Measurements from ENCODE around the gene ATF4. TPM values are rescaled to one million over a fixed set of nuclear protein-coding genes. Genes with fewer than 3 reads are reported as not detected.

ATF4 gene
- total RNA-seq, 4 donors from 2014 or later: 214 to 336 (median 309) TPM

- intact Hi-C loops (cut with DNase I; ENCODE audit: low total_unique reads): no loop called here
- TF ChIP-seq, protein P1, sequence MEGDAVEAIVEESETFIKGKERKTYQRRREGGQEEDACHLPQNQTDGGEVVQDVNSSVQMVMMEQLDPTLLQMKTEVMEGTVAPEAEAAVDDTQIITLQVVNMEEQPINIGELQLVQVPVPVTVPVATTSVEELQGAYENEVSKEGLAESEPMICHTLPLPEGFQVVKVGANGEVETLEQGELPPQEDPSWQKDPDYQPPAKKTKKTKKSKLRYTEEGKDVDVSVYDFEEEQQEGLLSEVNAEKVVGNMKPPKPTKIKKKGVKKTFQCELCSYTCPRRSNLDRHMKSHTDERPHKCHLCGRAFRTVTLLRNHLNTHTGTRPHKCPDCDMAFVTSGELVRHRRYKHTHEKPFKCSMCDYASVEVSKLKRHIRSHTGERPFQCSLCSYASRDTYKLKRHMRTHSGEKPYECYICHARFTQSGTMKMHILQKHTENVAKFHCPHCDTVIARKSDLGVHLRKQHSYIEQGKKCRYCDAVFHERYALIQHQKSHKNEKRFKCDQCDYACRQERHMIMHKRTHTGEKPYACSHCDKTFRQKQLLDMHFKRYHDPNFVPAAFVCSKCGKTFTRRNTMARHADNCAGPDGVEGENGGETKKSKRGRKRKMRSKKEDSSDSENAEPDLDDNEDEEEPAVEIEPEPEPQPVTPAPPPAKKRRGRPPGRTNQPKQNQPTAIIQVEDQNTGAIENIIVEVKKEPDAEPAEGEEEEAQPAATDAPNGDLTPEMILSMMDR (IDR thresholded peaks at IDR 0.05): no peak
- TF ChIP-seq POLR2A (IDR thresholded peaks at IDR 0.05): no peak
- 44 to 63% methylated on average over 2 of the region's 2 CpGs for WGBS, 2 donors
These were observed 27.2 kb downstream of the ATF4 start for GRCh38 chr22:39547587-39547947.

GRCh38 chr22:39553429-39553828, 33.1 kb downstream of the ATF4 start:
- TF ChIP-seq POLR2A (IDR thresholded peaks at IDR 0.05): no peak
- TF ChIP-seq, protein P1 (IDR thresholded peaks at IDR 0.05): no peak
- H3K4me3 ChIP-seq (ENCODE audit: low read depth, poor library complexity, severe bottlenecking): no peak overlapping the region
- 96 to 98% methylated on average over 3 of the region's 3 CpGs for WGBS, 2 donors
- DNase-seq (ENCODE audit: low spot score in 2 of 2): no peak
- intact Hi-C loops (cut with DNase I; ENCODE audit: low total_unique reads): no loop called here

More at GRCh38 chr22:39547587-39547947, 27.2 kb downstream of the ATF4 start:
- no peak overlapping the region for H3K4me3 ChIP-seq (ENCODE audit: low read depth, poor library complexity, severe bottlenecking)
- DNase-seq (ENCODE audit: low spot score in 2 of 2): no peak

DNA sequence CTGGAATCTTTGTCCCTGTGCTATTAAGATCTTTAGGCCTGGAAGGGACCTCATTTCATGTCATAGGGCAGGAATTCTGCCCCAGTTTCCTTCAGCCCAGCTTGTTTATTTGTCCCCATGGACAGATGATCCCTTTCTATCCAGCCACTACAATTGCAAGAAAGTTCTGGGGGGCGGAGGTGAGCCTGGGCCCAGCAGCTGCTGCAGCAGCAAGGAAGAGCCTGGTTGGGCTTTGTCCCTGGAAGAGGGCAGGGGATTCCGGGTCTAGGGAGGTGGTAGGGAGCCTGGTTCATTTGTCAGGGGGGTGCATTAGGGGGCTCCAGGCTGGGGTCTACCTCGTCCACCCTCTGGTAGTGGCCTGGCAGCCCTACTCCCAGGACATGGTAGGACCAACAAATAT, 33.8 kb downstream of the ATF4 start:
- TF ChIP-seq, protein P1 (IDR thresholded peaks at IDR 0.05): no peak
- no peak for TF ChIP-seq POLR2A (IDR thresholded peaks at IDR 0.05)
- no peak overlapping the region for H3K4me3 ChIP-seq (ENCODE audit: low read depth, poor library complexity, severe bottlenecking)
- DNase-seq (ENCODE audit: low spot score in 2 of 2): no peak
- 68 to 70% methylated on average over 3 of the region's 3 CpGs for WGBS, 2 donors
- intact Hi-C loops (cut with DNase I; ENCODE audit: low total_unique reads): no loop called here

DNA sequence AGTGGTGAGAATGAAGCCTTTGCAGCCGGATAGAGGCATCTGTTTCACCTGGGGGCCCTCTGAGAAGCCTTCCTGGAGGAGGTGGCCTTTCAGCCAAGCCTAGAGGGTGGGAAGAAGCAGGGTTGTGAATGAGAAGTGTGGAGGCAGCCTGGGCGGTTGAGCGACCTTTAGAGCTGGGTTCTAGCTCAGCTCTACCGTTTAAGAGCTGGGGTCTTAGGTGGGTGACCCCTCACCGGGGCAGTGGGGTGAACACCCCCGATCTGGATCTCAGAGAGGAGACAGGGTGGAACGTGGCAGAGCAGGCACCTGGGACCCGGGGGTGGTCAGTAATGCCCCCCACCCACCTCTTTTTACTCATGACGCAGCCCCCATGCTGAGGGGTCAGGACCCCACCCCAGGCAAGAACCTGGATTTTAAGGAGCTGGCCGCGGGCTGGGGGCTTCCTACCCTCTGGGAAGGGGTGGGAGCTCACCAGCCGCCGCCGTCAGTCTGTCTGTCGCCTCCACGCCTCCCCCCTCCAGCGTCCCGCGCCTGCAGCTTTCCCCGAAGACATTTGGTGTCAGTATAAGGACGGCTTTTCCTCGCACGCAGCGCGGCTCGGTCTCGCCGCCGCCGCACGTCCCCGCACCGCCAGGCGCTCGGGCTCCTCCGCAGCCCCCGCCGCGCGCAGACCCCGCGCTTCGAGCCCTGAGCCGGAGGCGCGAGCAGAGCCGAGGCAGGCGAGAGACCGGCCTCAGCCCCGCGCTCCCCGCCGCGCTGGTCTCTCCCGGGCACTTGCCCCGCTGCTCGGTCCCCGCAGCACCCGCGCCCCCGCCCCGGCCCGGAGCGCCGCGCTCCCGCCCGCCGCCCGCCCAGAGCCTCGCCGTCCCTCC, 36.8 kb downstream of the ATF4 start:
- no peak for TF ChIP-seq POLR2A (IDR thresholded peaks at IDR 0.05)
- TF ChIP-seq, protein P1 (IDR thresholded peaks at IDR 0.05): no peak
- H3K4me3 ChIP-seq (ENCODE audit: low read depth, poor library complexity, severe bottlenecking): no peak overlapping the region
- intact Hi-C loops (cut with DNase I; ENCODE audit: low total_unique reads): no loop called here
- WGBS, 2 donors: 12 to 28% methylated on average over 14 to 38 of the region's 72 CpGs
- DNase-seq (ENCODE audit: low spot score in 2 of 2): no peak

DNA sequence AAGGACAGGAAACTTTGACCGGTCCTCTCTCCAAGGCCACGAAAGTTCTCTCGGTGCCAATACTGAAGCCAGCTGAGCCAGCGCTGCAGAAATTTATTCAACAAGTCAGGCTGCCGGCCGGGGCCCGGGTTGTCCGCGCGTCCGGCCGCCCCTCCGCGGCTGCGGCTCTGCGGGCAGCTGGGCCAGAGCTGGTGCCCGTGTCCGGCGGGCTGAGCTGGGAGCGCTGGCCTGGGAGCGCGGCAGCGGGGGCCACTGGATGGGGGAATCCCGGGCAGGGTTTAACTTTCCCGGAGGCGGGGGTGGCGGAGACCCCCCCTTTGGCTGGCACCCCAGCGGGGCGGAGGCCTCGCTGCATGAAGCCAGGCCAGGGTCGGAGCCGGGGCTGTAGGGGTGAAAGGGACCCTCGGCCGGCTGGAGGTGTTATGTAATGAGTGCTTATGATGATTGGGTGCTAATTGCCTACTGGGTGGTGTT, 37.9 kb downstream of the ATF4 start:
- 6 to 9% methylated on average over 15 to 21 of the region's 34 CpGs for WGBS, 2 donors
- no peak overlapping the region for H3K4me3 ChIP-seq (ENCODE audit: low read depth, poor library complexity, severe bottlenecking)
- TF ChIP-seq POLR2A (IDR thresholded peaks at IDR 0.05): no peak
- TF ChIP-seq, protein P1 (IDR thresholded peaks at IDR 0.05): no peak
- intact Hi-C loops (cut with DNase I; ENCODE audit: low total_unique reads): no loop called here
- no peak for DNase-seq (ENCODE audit: low spot score in 2 of 2)

Data from lower leg skin (tissue), 4 donors.